H9 (cell line): ENCODE results near the gene GMPPB. TPM values are rescaled to one million over a fixed set of nuclear protein-coding genes. Genes with fewer than 3 reads are reported as not detected.

Experiments used
- DNase-seq: peaks from one replicate; pipeline ENCODE4 v3.0.0-alpha.2; 2017
- H2AFZ ChIP-seq: one replicate; pipeline ENCODE4 v1.6.1; 2013; ENCODE audit warnings: mild to moderate bottlenecking, low read length, control low read depth, moderate library complexity
- H2AK5ac ChIP-seq: 2 replicates; pipeline ENCODE4 v1.6.1; 2013; ENCODE audit warnings: low read length, control low read depth, mixed read lengths; ENCODE audit not compliant: insufficient read length
- H2BK120ac ChIP-seq: one replicate; pipeline ENCODE4 v1.6.1; 2013; ENCODE audit warnings: low read depth, mild to moderate bottlenecking, low read length, control low read depth, inconsistent platforms; ENCODE audit not compliant: poor library complexity, severe bottlenecking
- H2BK12ac ChIP-seq: 2 replicates; pipeline ENCODE4 v1.6.1; 2013; ENCODE audit warnings: low read length, control low read depth, mixed read lengths, low read depth; ENCODE audit not compliant: insufficient read length
- H2BK15ac ChIP-seq: 2 replicates; pipeline ENCODE4 v1.6.1; 2013; ENCODE audit warnings: low read depth, low read length, control low read depth
- H2BK20ac ChIP-seq: one replicate; pipeline ENCODE4 v1.6.1; 2013; ENCODE audit warnings: low read depth, mild to moderate bottlenecking, low read length, control low read depth, inconsistent platforms; ENCODE audit not compliant: poor library complexity, severe bottlenecking
- H2BK5ac ChIP-seq: 2 replicates; pipeline ENCODE4 v1.6.1; 2013; ENCODE audit warnings: low read length, control low read depth, mixed read lengths; ENCODE audit not compliant: insufficient read length
- H3K14ac ChIP-seq: 2 replicates; pipeline ENCODE4 v1.6.1; 2013; ENCODE audit warnings: low read length, control low read depth; ENCODE audit not compliant: insufficient read depth
- H3K18ac ChIP-seq: 2 replicates; pipeline ENCODE4 v1.6.1; 2013; ENCODE audit warnings: low read depth, mild to moderate bottlenecking, mixed read lengths, low read length, control low read depth; ENCODE audit not compliant: insufficient read length
- H3K23ac ChIP-seq: 2 replicates; pipeline ENCODE4 v1.6.1; 2013; ENCODE audit warnings: low read length, control low read depth, mixed read lengths, low read depth; ENCODE audit not compliant: insufficient read length
- H3K23me2 ChIP-seq: 2 replicates; pipeline ENCODE4 v1.6.1; 2013; ENCODE audit warnings: low read depth, mild to moderate bottlenecking, mixed read lengths, low read length, control low read depth; ENCODE audit not compliant: insufficient read length, poor library complexity, severe bottlenecking
- H3K27ac ChIP-seq: 2 replicates; pipeline ENCODE4 v1.5.1; 2013; ENCODE audit warnings: low read length, control low read depth, mixed read lengths, low read depth; ENCODE audit not compliant: insufficient read length
- H3K27me3 ChIP-seq: 2 replicates; pipeline ENCODE4 v1.6.1; 2013; ENCODE audit warnings: low read length, control low read depth, inconsistent platforms; ENCODE audit not compliant: insufficient read depth
- H3K4ac ChIP-seq: 2 replicates; pipeline ENCODE4 v1.6.1; 2013; ENCODE audit warnings: low read depth, mild to moderate bottlenecking, control low read depth, inconsistent platforms, low read length, moderate library complexity
- H3K4me1 ChIP-seq: 2 replicates; pipeline ENCODE4 v1.6.1; 2013; ENCODE audit warnings: low read length, control low read depth, inconsistent platforms; ENCODE audit not compliant: insufficient read depth
- H3K4me2 ChIP-seq: 2 replicates; pipeline ENCODE4 v1.6.1; 2013; ENCODE audit warnings: low read length, control low read depth, mixed read lengths; ENCODE audit not compliant: insufficient read length, insufficient read depth
- H3K56ac ChIP-seq: 2 replicates; pipeline ENCODE4 v1.6.1; 2013; ENCODE audit warnings: low read depth, mild to moderate bottlenecking, mixed read lengths, low read length, control low read depth; ENCODE audit not compliant: insufficient read length
- H3K79me1 ChIP-seq: 2 replicates; pipeline ENCODE4 v1.6.1; 2013; ENCODE audit warnings: low read depth, mild to moderate bottlenecking, moderate library complexity, low read length, control low read depth, inconsistent platforms; ENCODE audit not compliant: insufficient read depth, poor library complexity, severe bottlenecking
- H3K79me2 ChIP-seq: 2 replicates; pipeline ENCODE4 v1.6.1; 2013; ENCODE audit warnings: low read length, control low read depth, inconsistent platforms; ENCODE audit not compliant: insufficient read depth
- H3K9ac ChIP-seq: 2 replicates; pipeline ENCODE4 v1.6.1; 2013; ENCODE audit warnings: low read length, control low read depth, mixed read lengths; ENCODE audit not compliant: insufficient read length; ENCODE audit errors: extremely low read depth
- H3K9me3 ChIP-seq: one replicate; pipeline ENCODE4 v1.6.1; 2013; ENCODE audit warnings: low read depth, low read length, inconsistent platforms; ENCODE audit not compliant: control insufficient read depth
- H3T11ph ChIP-seq: one replicate; pipeline ENCODE4 v1.6.1; 2013; ENCODE audit warnings: mild to moderate bottlenecking, low read length, control low read depth, inconsistent platforms
- H4K20me1 ChIP-seq: one replicate; pipeline ENCODE4 v1.6.1; 2013; ENCODE audit not compliant: control insufficient read depth, insufficient read length, insufficient read depth
- H4K5ac ChIP-seq: 2 replicates; pipeline ENCODE4 v1.6.1; 2013; ENCODE audit warnings: low read depth, mild to moderate bottlenecking, mixed read lengths, low read length, control low read depth; ENCODE audit not compliant: insufficient read length
- H4K8ac ChIP-seq: replicated peaks from 2 replicates; pipeline ENCODE4 v1.6.1; 2013; ENCODE audit warnings: low read length, control low read depth, mixed read lengths, low read depth; ENCODE audit not compliant: insufficient read length
- H4K91ac ChIP-seq: 2 replicates; pipeline ENCODE4 v1.6.1; 2013; ENCODE audit warnings: low read depth, mild to moderate bottlenecking, moderate library complexity, mixed read lengths, low read length, control low read depth; ENCODE audit not compliant: insufficient read length
- H3K27ac Mint-ChIP-seq, 3 experiments: 2 replicates in 2 of 3; 3 replicates in 1 of 3; pipeline ENCODE4 v1.8.0; 2020 to 2021; ENCODE audit warnings: mixed read lengths in 3 of 3, mild to moderate bottlenecking in 1 of 3, moderate library complexity in 1 of 3
- H3K27me3 Mint-ChIP-seq: 2 replicates; pipeline ENCODE4 v1.8.0; 2021; ENCODE audit warnings: low read depth, mild to moderate bottlenecking, moderate library complexity, mixed read lengths
- H3K36me3 Mint-ChIP-seq, 3 experiments: 2 replicates in 2 of 3; 3 replicates in 1 of 3; pipeline ENCODE4 v1.8.0; 2020 to 2021; ENCODE audit warnings: low read depth in 3 of 3, mixed read lengths in 3 of 3; ENCODE audit not compliant: insufficient read depth in 1 of 3
- H3K4me1 Mint-ChIP-seq, 2 experiments: 2 replicates each; pipeline ENCODE4 v1.8.0; 2020; ENCODE audit warnings: mixed read lengths in 2 of 2
- H3K4me3 Mint-ChIP-seq, 2 experiments: 2 replicates in 1 of 2; 3 replicates in 1 of 2; pipeline ENCODE4 v1.8.0; 2020 to 2021; ENCODE audit warnings: mild to moderate bottlenecking in 2 of 2, mixed read lengths in 2 of 2, moderate library complexity in 1 of 2
- H3K9me3 Mint-ChIP-seq, 2 experiments: 2 replicates in 1 of 2; 3 replicates in 1 of 2; pipeline ENCODE4 v1.8.0; 2020; ENCODE audit warnings: mild to moderate bottlenecking in 2 of 2, mixed read lengths in 2 of 2, moderate library complexity in 1 of 2
- WGBS: extraction: QIAGEN DNeasy Blood & Tissue Kit; methylation state at CpG from one replicate; pipeline ENCODE4 v1.1.7; 2013; ENCODE audit warnings: missing lambda C conversion rate, low lambda C conversion rate, mixed read lengths; ENCODE audit not compliant: insufficient read length; ENCODE audit errors: extremely low coverage; 5-methylcytosine and 5-hydroxymethylcytosine counted together
- total RNA-seq: library from RNA; stranded (reverse); gene quantifications from 2 replicates; pipeline ENCODE4 v1.2.1, GENCODE V29; 2021
- TF ChIP-seq, protein P1 (sequence below): fragments of 200-600 bp; sonication (generic); conservative IDR thresholded peaks from 3 replicates; pipeline ENCODE4 v1.8.0; 2021; ENCODE audit warnings: antibody characterized with exemption, mild to moderate bottlenecking

Gene GMPPB
- total RNA-seq, 1 experiment from 2014 or later, result 31.1 TPM

DNA sequence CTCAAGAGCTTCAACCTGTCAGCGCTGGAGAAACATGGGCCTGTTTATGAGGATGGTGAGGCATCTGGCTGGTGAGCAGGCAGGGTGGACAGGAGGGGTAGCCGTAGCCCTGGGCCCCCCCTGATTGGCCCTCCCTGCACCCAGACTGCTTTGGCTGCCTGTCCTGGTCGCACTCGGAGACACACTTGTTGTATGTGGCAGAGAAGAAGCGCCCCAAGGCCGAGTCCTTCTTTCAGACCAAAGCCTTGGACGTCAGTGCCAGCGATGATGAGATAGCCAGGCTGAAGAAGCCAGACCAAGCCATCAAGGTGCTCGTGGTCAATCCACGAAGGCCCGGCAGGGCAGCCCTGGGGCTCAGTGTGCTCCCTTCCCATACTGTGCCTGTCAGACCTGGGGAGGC is 47.8 kb downstream of the GMPPB start:
- Mint-ChIP-seq H3K27me3 (no peaks in the 10 kb centered on the region; the same call in 1 of the 2 replicates), H3K36me3 (peaks cover 29 to 48% (median 48%) of the 10 kb centered on the region in 3 experiments; a peak in 6 of 7 replicates), H3K4me3 (peak overlapping the region; percentile 94 to 95; a peak in 4 of 5 replicates), H3K27ac (no peak overlapping the region), H3K4me1 (peaks cover 12 to 17% of the 10 kb centered on the region in 2 experiments), H3K9me3 (no peaks in the 10 kb centered on the region)
- Histone ChIP-seq H3K27ac (no peak overlapping the region), H2BK5ac (no peak overlapping the region), H2AFZ (no peak overlapping the region), H3K9me3 (no peaks in the 10 kb centered on the region), H3K4me2 (no peak overlapping the region), H4K20me1 (no peaks in the 10 kb centered on the region), H3K79me1 (peaks cover 4% of the 10 kb centered on the region), H3T11ph (no peak overlapping the region), H3K23me2 (peaks cover 8% of the 10 kb centered on the region), H3K79me2 (no peaks in the 10 kb centered on the region; the same call in 1 of the 2 replicates), H2BK20ac (no peak overlapping the region), H3K23ac (no peak overlapping the region), H2AK5ac (no peak overlapping the region), H4K5ac (no peak overlapping the region), H3K9ac (no peak overlapping the region), H3K4me1 (no peaks in the 10 kb centered on the region; the same call in 1 of the 2 replicates), H3K27me3 (no peaks in the 10 kb centered on the region), H3K14ac (no peak overlapping the region), H3K4ac (no peak overlapping the region), H2BK15ac (no peak overlapping the region), H2BK120ac (no peak overlapping the region), H3K18ac (no peak overlapping the region), H4K8ac (no peak overlapping the region), H2BK12ac (no peak overlapping the region), H3K56ac (no peak overlapping the region), H4K91ac (no peak overlapping the region)
- WGBS, result no CpG with 5 or more reads among the region's 11 CpGs
- TF ChIP-seq, protein P1, sequence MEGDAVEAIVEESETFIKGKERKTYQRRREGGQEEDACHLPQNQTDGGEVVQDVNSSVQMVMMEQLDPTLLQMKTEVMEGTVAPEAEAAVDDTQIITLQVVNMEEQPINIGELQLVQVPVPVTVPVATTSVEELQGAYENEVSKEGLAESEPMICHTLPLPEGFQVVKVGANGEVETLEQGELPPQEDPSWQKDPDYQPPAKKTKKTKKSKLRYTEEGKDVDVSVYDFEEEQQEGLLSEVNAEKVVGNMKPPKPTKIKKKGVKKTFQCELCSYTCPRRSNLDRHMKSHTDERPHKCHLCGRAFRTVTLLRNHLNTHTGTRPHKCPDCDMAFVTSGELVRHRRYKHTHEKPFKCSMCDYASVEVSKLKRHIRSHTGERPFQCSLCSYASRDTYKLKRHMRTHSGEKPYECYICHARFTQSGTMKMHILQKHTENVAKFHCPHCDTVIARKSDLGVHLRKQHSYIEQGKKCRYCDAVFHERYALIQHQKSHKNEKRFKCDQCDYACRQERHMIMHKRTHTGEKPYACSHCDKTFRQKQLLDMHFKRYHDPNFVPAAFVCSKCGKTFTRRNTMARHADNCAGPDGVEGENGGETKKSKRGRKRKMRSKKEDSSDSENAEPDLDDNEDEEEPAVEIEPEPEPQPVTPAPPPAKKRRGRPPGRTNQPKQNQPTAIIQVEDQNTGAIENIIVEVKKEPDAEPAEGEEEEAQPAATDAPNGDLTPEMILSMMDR, result no peak
- no peak for DNase-seq
